EH (cell line): Measurements from ENCODE around the gene WDR91.
A peak's percentile ranks its signal among the peaks of the same experiment; 100 is the strongest.

ENCODE experiments used
- DNase-seq: peaks from one replicate; pipeline ENCODE4 v3.0.0-alpha.2; 2015; ENCODE audit warnings: low read depth

Gene WDR91

GRCh38 chr7:135233570-135233969 lies 22.2 kb upstream of the WDR91 start, which contains the start of gene STRA8:
Gene STRA8, plus strand, starts transcription at chr7:135233838. Its CDS starts 6,687 bp downstream, at chr7:135240525.
- no peak for DNase-seq

GRCh38 chr7:135232720-135233119 lies 21.4 kb upstream of the WDR91 start:
- DNase-seq, result no peak

- no peak for DNase-seq
These were observed 20.8 kb upstream of the WDR91 start for GRCh38 chr7:135232087-135232486.

- DNase-seq, result no peak
These were observed 20.4 kb upstream of the WDR91 start for GRCh38 chr7:135231686-135232085.

GRCh38 chr7:135224027-135224426 lies 12.7 kb upstream of the WDR91 start:
- DNase-seq, result no peak

- no peak for DNase-seq
These were observed 6.6 kb upstream of the WDR91 start for GRCh38 chr7:135217645-135218509.

- DNase-seq, result no peak
These were observed 4.4 kb upstream of the WDR91 start for GRCh38 chr7:135215698-135216097.

- DNase-seq, result no peak
These were observed 3.9 kb upstream of the WDR91 start for GRCh38 chr7:135215180-135215579.

GRCh38 chr7:135213831-135214230 lies 2.5 kb upstream of the WDR91 start:
- no peak for DNase-seq

- DNase-seq, result peak; percentile 35
These were observed 790 bp upstream of the WDR91 start for GRCh38 chr7:135211946-135212685.

- DNase-seq, result peak; percentile 44
These were observed 493 bp downstream of the WDR91 start for GRCh38 chr7:135210888-135211178.

- DNase-seq, result no peak
These were observed 2.0 kb downstream of the WDR91 start for GRCh38 chr7:135209225-135209834.

GRCh38 chr7:135208102-135208793 lies 3.1 kb downstream of the WDR91 start:
- peak; percentile 21 for DNase-seq

- DNase-seq, result no peak
These were observed 3.8 kb downstream of the WDR91 start for GRCh38 chr7:135207406-135208101.

- no peak for DNase-seq
These were observed 4.4 kb downstream of the WDR91 start for GRCh38 chr7:135206941-135207391.

GRCh38 chr7:135205850-135206249 lies 5.5 kb downstream of the WDR91 start:
- no peak for DNase-seq

GRCh38 chr7:135204876-135205275 lies 6.5 kb downstream of the WDR91 start:
- peak; percentile 9 for DNase-seq

GRCh38 chr7:135204341-135204749 lies 7.0 kb downstream of the WDR91 start:
- DNase-seq, result peak; percentile 93

- no peak for DNase-seq
These were observed 10.0 kb downstream of the WDR91 start for GRCh38 chr7:135201350-135201749.

- DNase-seq, result peak; percentile 28
These were observed 10.4 kb downstream of the WDR91 start for GRCh38 chr7:135200821-135201331.

- DNase-seq, result no peak
These were observed 11.9 kb downstream of the WDR91 start for GRCh38 chr7:135199439-135199838.
